Measurements from ENCODE around the gene AVL9. TPM values are rescaled to one million over a fixed set of nuclear protein-coding genes. Genes with fewer than 3 reads are reported as not detected.

Gene AVL9
- total and polyA plus RNA-seq, 4 donors = 7.0 to 37.5 (median 23.2) TPM

DNA sequence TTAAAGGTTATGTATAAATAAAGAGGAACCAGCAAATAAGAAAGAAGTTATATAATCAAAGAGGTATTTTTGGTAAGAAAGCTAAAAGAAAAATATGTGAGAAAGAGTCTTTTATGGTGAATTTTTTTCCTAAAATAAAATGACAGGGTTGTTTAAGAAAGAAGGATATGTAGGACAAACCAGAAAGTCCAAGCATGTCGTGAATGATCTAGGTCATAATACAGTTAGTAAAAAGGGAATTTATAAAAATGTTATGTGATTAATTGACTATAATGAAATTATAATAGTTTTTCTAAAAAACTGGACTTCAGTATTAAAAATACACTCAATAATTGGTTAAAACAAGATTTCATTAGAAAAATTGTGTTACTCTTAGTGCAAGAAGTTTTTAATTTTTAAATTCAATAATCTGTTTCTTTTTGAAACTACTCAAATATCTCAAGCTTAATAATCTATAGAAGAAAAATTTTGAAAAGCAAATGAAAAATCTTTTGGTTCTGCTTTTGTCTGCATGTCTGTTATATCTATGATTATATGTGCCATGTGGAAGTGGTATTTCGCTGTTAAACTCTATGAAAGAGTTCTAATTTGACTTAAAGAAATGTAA is 23.3 kb downstream of the AVL9 start:
- WGBS, 2 donors = 78 to 92% methylated on average over 2 of the region's 2 CpGs
- intact Hi-C loops (cut with DNase I) = no loop called here
- ATAC-seq (ENCODE audit: low FRiP score) = no peak
- no peaks in the 10 kb centered on the region for H3K4me1 ChIP-seq (ENCODE audit: control insufficient read depth in 1 of 2, insufficient read depth in 2 of 2, low read length in 2 of 2)
- no peak overlapping the region for H3K27ac ChIP-seq (ENCODE audit: low read depth in 1 of 2, low read length in 2 of 2)
- no peaks in the 10 kb centered on the region for H3K9me3 ChIP-seq (ENCODE audit: control insufficient read depth, low read length)
- H3K36me3 ChIP-seq (ENCODE audit: control insufficient read depth in 1 of 2, insufficient read depth in 2 of 2, low read length in 1 of 2) = no peaks in the 10 kb centered on the region
- no peak for DNase-seq
- H3K4me3 ChIP-seq (ENCODE audit: low read length in 2 of 2) = no peak overlapping the region
- no peaks in the 10 kb centered on the region for H3K27me3 ChIP-seq (ENCODE audit: control insufficient read depth in 1 of 2, insufficient read depth in 2 of 2, low read length in 1 of 2)

DNA sequence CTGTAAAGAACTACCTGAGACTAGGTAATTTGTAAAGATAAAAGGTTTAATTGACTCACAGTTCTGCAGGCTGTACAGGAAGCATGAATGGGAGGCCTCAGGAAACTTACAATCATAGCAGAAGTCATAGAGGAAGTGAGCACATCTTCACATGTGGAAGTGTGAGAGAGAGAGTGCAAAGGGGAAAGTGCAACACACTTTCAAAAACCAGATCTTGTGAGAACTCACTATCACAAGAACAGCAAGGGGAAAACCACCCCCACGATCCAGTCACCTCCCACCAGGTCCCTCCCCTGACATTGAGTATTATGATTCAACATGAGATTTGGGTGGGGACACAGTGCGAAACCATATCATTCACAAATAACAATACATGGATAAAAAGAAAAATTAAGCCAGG is 24.5 kb downstream of the AVL9 start:
- WGBS, 2 donors = 78 to 98% methylated on average over 2 of the region's 2 CpGs
- Histone ChIP-seq H3K9me3 (ENCODE audit: control insufficient read depth, low read length) (no peaks in the 10 kb centered on the region), H3K27ac (ENCODE audit: low read depth in 1 of 2, low read length in 2 of 2) (no peak overlapping the region), H3K36me3 (ENCODE audit: control insufficient read depth in 1 of 2, insufficient read depth in 2 of 2, low read length in 1 of 2) (no peaks in the 10 kb centered on the region), H3K4me1 (ENCODE audit: control insufficient read depth in 1 of 2, insufficient read depth in 2 of 2, low read length in 2 of 2) (no peaks in the 10 kb centered on the region), H3K4me3 (ENCODE audit: low read length in 2 of 2) (no peak overlapping the region), H3K27me3 (ENCODE audit: control insufficient read depth in 1 of 2, insufficient read depth in 2 of 2, low read length in 1 of 2) (no peaks in the 10 kb centered on the region)
- ATAC-seq (ENCODE audit: low FRiP score) (no peak), DNase-seq (no peak)
- intact Hi-C loops (cut with DNase I) = no loop called here

DNA sequence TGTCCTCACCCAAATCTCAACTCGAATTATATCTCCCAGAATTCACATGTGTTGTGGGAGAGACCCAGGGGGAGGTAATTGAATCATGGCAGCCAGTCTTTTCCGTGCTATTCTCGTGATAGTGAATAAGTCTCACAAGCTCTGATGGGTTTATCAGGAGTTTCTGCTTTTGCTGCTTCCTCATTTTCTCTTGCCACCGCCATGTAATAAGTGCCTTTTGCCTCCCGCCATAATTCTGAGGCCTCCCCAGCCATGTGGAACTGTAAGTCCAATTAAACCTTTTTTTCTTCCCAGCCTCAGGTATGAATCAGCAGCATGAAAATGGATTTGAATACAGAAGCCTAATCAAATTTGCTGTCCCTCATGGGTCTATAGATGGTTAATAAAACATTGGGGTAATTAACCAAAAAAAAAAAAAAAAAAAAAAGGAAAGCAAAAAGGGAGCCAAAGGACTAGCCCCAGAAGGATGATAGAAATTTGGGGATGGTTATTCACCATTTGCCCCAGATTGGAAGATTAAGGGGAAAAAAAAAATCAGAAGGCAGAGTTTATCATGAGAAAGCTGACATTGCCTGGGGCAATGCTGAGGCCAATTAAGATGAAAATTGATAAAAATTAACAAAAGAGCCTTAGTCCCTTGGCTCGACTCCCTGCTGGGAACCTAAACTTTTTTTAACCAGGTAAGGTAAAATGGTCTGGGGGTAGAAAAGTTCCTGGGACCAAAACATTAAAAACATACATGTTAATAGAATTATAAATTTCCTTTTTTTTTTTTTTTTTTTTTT is 27.6 kb downstream of the AVL9 start:
- H3K4me1 ChIP-seq (ENCODE audit: control insufficient read depth in 1 of 2, insufficient read depth in 2 of 2, low read length in 2 of 2) = no peaks in the 10 kb centered on the region
- no peaks in the 10 kb centered on the region for H3K9me3 ChIP-seq (ENCODE audit: control insufficient read depth, low read length)
- DNase-seq (no peak), ATAC-seq (ENCODE audit: low FRiP score) (no peak)
- H3K27ac ChIP-seq (ENCODE audit: low read depth in 1 of 2, low read length in 2 of 2) = no peak overlapping the region
- H3K27me3 ChIP-seq (ENCODE audit: control insufficient read depth in 1 of 2, insufficient read depth in 2 of 2, low read length in 1 of 2) = no peaks in the 10 kb centered on the region
- 96 to 98% methylated on average over 6 of the region's 6 CpGs for WGBS, 2 donors
- no peak overlapping the region for H3K4me3 ChIP-seq (ENCODE audit: low read length in 2 of 2)
- no peaks in the 10 kb centered on the region for H3K36me3 ChIP-seq (ENCODE audit: control insufficient read depth in 1 of 2, insufficient read depth in 2 of 2, low read length in 1 of 2)
- intact Hi-C loops (cut with DNase I) = no loop called here

DNA sequence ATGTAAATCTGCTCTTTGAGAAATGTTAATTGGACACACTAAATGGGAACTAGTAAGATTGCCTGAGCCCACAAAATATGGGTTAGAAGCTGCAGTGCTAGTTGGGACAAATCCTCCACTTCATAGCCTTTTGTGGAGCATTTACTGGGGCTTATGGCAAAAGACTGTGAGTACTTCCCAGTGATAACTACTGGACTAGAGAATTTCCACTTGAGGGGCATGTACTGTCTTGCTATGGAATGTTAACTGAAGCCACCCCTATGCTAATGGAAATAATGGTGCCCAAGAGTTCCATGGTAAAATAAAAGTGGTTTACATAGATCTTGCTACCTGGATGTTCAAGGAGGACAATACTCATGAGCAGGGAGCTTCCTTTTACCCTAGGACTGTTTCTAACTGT is 29.3 kb downstream of the AVL9 start:
- H3K27ac ChIP-seq (ENCODE audit: low read depth in 1 of 2, low read length in 2 of 2) = no peak overlapping the region
- intact Hi-C loops (cut with DNase I) = no loop called here
- ATAC-seq (ENCODE audit: low FRiP score) (no peak), DNase-seq (no peak)
- no peaks in the 10 kb centered on the region for H3K4me1 ChIP-seq (ENCODE audit: control insufficient read depth in 1 of 2, insufficient read depth in 2 of 2, low read length in 2 of 2)
- no peaks in the 10 kb centered on the region for H3K36me3 ChIP-seq (ENCODE audit: control insufficient read depth in 1 of 2, insufficient read depth in 2 of 2, low read length in 1 of 2)
- H3K4me3 ChIP-seq (ENCODE audit: low read length in 2 of 2) = no peak overlapping the region
- H3K9me3 ChIP-seq (ENCODE audit: control insufficient read depth, low read length) = no peaks in the 10 kb centered on the region
- no peaks in the 10 kb centered on the region for H3K27me3 ChIP-seq (ENCODE audit: control insufficient read depth in 1 of 2, insufficient read depth in 2 of 2, low read length in 1 of 2)

DNA sequence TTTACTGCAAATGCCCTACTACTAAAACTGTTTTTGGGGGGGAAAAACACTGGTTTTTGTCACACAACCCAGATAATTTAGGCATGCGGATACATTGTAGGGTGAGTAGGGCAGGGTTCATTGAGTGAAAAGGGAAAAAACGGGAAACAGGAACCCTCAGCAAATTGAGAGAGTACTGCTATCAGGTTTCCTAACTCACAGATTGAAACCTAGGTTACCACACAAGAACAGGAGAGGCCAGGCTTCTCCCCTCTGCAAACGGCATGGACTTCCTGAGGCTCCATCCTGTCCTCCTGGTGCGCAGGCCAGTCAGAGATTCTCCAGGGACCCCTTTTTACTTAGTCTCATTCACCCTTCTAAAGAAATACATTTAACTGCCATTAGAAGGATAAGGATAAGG is 30.6 kb downstream of the AVL9 start:
- no peak overlapping the region for H3K27ac ChIP-seq (ENCODE audit: low read depth in 1 of 2, low read length in 2 of 2)
- intact Hi-C loops (cut with DNase I) = no loop called here
- ATAC-seq (ENCODE audit: low FRiP score) = no peak
- no peak for DNase-seq
- no peak overlapping the region for H3K4me3 ChIP-seq (ENCODE audit: low read length in 2 of 2)
- H3K9me3 ChIP-seq (ENCODE audit: control insufficient read depth, low read length) = no peaks in the 10 kb centered on the region
- H3K4me1 ChIP-seq (ENCODE audit: control insufficient read depth in 1 of 2, insufficient read depth in 2 of 2, low read length in 2 of 2) = no peaks in the 10 kb centered on the region
- 89 to 90% methylated on average over 4 of the region's 4 CpGs for WGBS, 2 donors
- no peaks in the 10 kb centered on the region for H3K36me3 ChIP-seq (ENCODE audit: control insufficient read depth in 1 of 2, insufficient read depth in 2 of 2, low read length in 1 of 2)
- no peaks in the 10 kb centered on the region for H3K27me3 ChIP-seq (ENCODE audit: control insufficient read depth in 1 of 2, insufficient read depth in 2 of 2, low read length in 1 of 2)

DNA sequence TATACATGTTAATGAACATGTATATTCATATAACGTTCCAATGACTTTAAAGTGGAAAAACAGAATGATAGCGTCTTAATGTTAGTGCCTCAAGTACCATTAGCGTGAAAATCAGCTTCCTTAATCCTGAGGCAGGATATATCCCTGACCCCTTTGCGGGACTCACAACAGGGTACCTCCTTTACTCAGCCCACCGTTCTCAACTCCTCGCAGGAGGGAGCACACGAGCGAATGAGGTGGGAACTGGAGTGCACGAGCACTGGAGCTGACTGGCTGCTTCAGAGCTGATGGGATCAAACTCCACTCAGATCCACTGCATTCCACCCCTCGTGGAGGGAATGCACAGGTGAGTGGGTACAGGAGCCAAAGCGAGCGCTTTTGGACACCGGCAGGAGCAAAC is 36.1 kb downstream of the AVL9 start:
- Histone ChIP-seq H3K9me3 (ENCODE audit: control insufficient read depth, low read length) (no peaks in the 10 kb centered on the region), H3K4me3 (ENCODE audit: low read length in 2 of 2) (no peak overlapping the region), H3K27me3 (ENCODE audit: control insufficient read depth in 1 of 2, insufficient read depth in 2 of 2, low read length in 1 of 2) (no peaks in the 10 kb centered on the region), H3K4me1 (ENCODE audit: control insufficient read depth in 1 of 2, insufficient read depth in 2 of 2, low read length in 2 of 2) (no peaks in the 10 kb centered on the region), H3K36me3 (ENCODE audit: control insufficient read depth in 1 of 2, insufficient read depth in 2 of 2, low read length in 1 of 2) (no peaks in the 10 kb centered on the region), H3K27ac (ENCODE audit: low read depth in 1 of 2, low read length in 2 of 2) (no peak overlapping the region)
- intact Hi-C loops (cut with DNase I) = no loop called here
- 95 to 96% methylated on average over 13 of the region's 13 CpGs for WGBS, 2 donors
- ATAC-seq (ENCODE audit: low FRiP score) = no peak
- no peak for DNase-seq

DNA sequence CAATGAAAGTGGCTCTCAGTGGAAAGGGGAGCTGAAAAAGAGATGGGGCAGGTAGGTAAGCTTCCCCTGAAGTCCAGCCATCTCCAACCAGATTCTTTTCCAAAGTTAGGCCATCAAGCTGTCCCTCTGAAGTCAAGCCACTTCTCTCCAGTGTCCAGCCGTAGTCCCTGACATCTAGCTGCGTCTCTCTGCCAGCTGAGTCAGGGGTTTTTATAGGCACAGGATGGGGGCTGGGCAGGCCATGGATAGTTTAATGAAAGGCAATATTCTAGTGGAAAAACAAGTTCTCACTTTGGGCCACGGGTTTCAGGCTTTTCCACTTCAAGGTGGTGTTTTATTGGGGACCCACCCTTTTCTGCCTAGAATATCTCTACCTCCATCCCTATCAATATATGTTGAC is 36.8 kb downstream of the AVL9 start:
- no peak for ATAC-seq (ENCODE audit: low FRiP score)
- Histone ChIP-seq H3K4me3 (ENCODE audit: low read length in 2 of 2) (no peak overlapping the region), H3K27me3 (ENCODE audit: control insufficient read depth in 1 of 2, insufficient read depth in 2 of 2, low read length in 1 of 2) (no peaks in the 10 kb centered on the region), H3K4me1 (ENCODE audit: control insufficient read depth in 1 of 2, insufficient read depth in 2 of 2, low read length in 2 of 2) (peaks cover 0 to 6% of the 10 kb centered on the region in 2 donors), H3K27ac (ENCODE audit: low read depth in 1 of 2, low read length in 2 of 2) (no peak overlapping the region), H3K36me3 (ENCODE audit: control insufficient read depth in 1 of 2, insufficient read depth in 2 of 2, low read length in 1 of 2) (no peaks in the 10 kb centered on the region), H3K9me3 (ENCODE audit: control insufficient read depth, low read length) (no peaks in the 10 kb centered on the region)
- 89% methylated on average over 3 of the region's 3 CpGs for WGBS, 2 donors
- intact Hi-C loops (cut with DNase I) = no loop called here
- DNase-seq = no peak

DNA sequence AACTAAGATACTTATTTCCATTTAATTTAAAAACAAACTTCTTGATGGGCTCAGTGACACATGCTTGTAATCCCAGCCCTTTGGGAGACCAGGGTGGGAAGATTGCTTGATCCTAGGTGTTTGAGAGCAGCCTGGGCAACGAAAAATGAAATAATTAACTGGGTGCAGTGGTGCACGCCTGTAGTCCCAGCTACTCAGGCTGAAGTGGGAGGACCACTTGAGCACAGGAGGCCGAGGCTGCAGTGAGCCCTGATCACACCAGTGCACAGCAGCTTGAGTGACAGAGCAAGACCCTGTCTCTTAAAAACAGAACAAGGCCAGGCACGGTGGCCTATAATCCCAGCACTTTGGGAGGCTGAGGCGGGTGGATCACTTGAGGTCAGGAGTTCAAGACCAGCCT is 37.4 kb downstream of the AVL9 start:
- Histone ChIP-seq H3K4me3 (ENCODE audit: low read length in 2 of 2) (no peak overlapping the region), H3K36me3 (ENCODE audit: control insufficient read depth in 1 of 2, insufficient read depth in 2 of 2, low read length in 1 of 2) (no peaks in the 10 kb centered on the region), H3K27me3 (ENCODE audit: control insufficient read depth in 1 of 2, insufficient read depth in 2 of 2, low read length in 1 of 2) (no peaks in the 10 kb centered on the region), H3K4me1 (ENCODE audit: control insufficient read depth in 1 of 2, insufficient read depth in 2 of 2, low read length in 2 of 2) (peaks cover 0 to 6% of the 10 kb centered on the region in 2 donors), H3K9me3 (ENCODE audit: control insufficient read depth, low read length) (no peaks in the 10 kb centered on the region), H3K27ac (ENCODE audit: low read depth in 1 of 2, low read length in 2 of 2) (no peak overlapping the region)
- ATAC-seq (ENCODE audit: low FRiP score) (no peak), DNase-seq (no peak)
- intact Hi-C loops (cut with DNase I) = no loop called here
- WGBS, 2 donors = 96 to 98% methylated on average over 5 of the region's 5 CpGs

All from aorta (tissue), 5 donors.